ENCODE measurements around the gene GPR39. TPM values are rescaled to one million over a fixed set of nuclear protein-coding genes. Genes with fewer than 3 reads are reported as not detected.

Gene GPR39
- not detected for polyA plus RNA-seq

DNA sequence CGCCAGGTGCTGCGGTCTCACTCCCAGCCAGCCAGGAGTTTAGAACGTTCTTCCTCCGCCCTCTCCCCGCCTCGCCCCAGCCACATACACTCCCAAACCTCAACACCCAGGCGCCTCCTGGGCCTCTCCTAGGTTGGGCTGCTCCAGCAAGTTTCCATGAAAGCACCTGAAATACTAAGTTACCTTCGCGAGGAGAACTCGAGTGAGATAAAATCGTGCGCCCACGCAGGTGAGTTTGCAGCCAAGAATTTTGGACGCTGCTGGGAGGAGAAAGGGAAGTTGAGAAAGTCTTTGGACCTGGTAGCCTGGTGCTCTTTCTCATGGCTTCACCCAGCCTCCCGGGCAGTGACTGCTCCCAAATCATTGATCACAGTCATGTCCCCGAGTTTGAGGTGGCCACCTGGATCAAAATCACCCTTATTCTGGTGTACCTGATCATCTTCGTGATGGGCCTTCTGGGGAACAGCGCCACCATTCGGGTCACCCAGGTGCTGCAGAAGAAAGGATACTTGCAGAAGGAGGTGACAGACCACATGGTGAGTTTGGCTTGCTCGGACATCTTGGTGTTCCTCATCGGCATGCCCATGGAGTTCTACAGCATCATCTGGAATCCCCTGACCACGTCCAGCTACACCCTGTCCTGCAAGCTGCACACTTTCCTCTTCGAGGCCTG is at the start of gene GPR39:
Gene GPR39 (plus strand): TSS at position 83 of the 673 bp plus-strand sequence.
- H3K36me3 Mint-ChIP-seq, result no peaks in the 10 kb centered on the region
- H3K9me3 Mint-ChIP-seq, result peaks cover 3 to 25% (median 8%) of the 10 kb centered on the region in 6 donors
- DNase-seq, result no peak
- no peak within 1 kb of the TSS for H3K4me3 Mint-ChIP-seq
- H3K27me3 Mint-ChIP-seq (ENCODE audit: low read depth in 3 of 3), result peaks cover 0 to 11% (median 7%) of the 10 kb centered on the region in 3 donors
- H3K4me1 Mint-ChIP-seq, result no peaks in the 10 kb centered on the region
- no peak within 1 kb of the TSS for H3K27ac Mint-ChIP-seq

DNA sequence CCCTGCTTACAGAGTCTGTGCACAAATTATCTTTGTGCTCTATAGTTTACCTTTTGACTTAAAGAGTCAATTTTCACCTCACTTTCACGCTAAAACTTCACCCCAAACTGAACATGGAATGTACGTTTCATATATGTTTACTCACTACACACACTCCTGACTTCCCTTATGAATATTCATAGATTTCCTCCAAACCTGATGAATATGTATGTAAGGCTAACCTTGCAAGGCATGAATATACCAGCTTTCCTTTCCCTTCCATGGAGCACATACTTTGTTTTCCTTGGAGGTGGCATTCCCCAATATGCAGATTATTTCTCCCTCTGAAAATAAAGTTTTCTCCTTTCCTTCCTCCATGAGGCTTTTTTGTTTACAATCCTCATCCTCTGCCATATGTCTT is 48.4 kb upstream of the GPR39 start:
- Mint-ChIP-seq H3K4me3 (no peak overlapping the region), H3K36me3 (no peaks in the 10 kb centered on the region), H3K9me3 (peaks cover 6 to 32% (median 13%) of the 10 kb centered on the region in 6 donors), H3K27ac (no peak overlapping the region), H3K4me1 (no peaks in the 10 kb centered on the region), H3K27me3 (ENCODE audit: low read depth in 3 of 3) (peaks cover 0 to 3% (median 0%) of the 10 kb centered on the region in 3 donors)
- no peak for DNase-seq

DNA sequence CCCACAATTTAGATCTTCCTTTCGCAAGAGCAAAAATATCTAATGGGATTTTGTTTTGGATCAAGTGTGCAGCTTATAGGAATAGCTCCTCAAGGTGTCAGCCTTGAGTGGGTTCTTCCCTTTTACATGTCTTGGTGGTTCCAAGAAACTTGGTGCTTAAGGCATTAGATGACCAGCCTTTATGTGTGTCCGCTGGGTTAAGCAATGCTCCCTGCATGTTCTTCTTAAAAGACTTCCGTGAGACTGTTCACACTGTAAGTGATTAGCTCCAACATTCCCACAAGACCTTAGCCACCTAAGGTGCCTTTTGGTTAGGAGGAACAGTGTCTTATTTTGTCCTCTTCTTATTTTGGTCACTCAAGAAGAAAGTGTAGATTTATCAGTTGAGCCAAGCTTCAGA is 44.3 kb upstream of the GPR39 start:
- Mint-ChIP-seq H3K4me3 (no peak overlapping the region), H3K27ac (no peak overlapping the region), H3K27me3 (ENCODE audit: low read depth in 3 of 3) (no peaks in the 10 kb centered on the region), H3K4me1 (no peaks in the 10 kb centered on the region), H3K9me3 (peaks cover 0 to 10% (median 5%) of the 10 kb centered on the region in 6 donors), H3K36me3 (no peaks in the 10 kb centered on the region)
- DNase-seq, result no peak

DNA sequence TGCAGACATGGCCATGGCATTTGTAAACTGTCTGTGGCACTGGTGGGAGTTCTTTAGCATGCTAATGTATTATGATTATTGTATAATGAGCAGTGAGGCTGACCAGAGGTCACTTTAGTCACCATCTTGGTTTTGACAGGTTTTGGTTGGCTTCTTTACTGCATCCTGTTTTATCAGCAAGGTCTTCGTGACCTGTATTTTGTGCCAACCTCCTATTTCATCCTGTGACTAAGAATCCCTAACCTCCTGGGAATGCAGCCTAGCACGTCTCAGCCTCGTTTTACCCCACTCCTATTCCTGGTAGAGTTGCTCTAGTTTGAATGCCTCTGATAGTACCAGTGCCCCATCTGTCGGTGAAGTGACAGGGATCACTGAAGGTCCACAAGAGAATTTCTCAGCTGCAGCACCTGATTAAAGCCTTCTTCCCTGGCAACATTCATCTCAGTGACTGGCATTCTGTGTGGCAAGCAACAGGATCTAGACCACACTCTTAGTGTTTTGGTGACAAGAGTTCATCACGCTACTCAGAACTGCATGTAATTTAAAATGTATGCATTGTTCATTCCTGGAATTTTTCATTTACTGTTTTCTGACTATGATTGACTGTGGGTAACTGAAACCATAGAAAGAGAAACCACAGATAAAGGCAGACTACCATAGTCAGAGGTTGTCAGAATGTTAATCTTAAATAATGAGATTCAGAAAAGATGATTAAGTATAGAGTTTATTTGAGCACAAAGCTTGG is 43.0 kb upstream of the GPR39 start:
- Mint-ChIP-seq H3K27me3 (ENCODE audit: low read depth in 3 of 3) (peaks cover 0 to 2% (median 0%) of the 10 kb centered on the region in 3 donors), H3K4me1 (no peaks in the 10 kb centered on the region), H3K4me3 (no peak overlapping the region), H3K9me3 (peaks cover 0 to 10% (median 5%) of the 10 kb centered on the region in 6 donors), H3K27ac (no peak overlapping the region), H3K36me3 (no peaks in the 10 kb centered on the region)
- DNase-seq, result no peak

DNA sequence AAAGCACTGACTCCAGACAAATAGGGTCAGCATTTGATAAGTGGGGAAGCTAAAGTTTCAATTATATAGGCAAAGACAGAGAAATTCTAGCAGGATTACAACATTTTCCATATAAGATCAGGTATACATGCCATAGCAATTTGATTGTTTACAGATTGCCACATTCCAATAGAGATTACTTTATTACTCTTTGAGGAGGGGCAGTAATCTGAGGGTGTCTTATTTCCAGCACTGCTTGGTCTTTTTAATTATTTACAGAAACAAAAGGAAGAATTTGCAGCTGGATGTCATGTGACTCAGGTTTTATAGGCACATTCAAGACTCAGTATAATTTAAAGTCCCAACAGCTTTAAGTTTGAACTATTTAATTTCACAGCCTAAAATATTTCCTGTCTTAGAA is 42.5 kb upstream of the GPR39 start:
- Mint-ChIP-seq H3K27me3 (ENCODE audit: low read depth in 3 of 3) (peaks cover 0 to 2% (median 0%) of the 10 kb centered on the region in 3 donors), H3K27ac (no peak overlapping the region), H3K4me3 (no peak overlapping the region), H3K36me3 (no peaks in the 10 kb centered on the region), H3K9me3 (peaks cover 0 to 10% (median 6%) of the 10 kb centered on the region in 6 donors), H3K4me1 (no peaks in the 10 kb centered on the region)
- DNase-seq, result no peak

DNA sequence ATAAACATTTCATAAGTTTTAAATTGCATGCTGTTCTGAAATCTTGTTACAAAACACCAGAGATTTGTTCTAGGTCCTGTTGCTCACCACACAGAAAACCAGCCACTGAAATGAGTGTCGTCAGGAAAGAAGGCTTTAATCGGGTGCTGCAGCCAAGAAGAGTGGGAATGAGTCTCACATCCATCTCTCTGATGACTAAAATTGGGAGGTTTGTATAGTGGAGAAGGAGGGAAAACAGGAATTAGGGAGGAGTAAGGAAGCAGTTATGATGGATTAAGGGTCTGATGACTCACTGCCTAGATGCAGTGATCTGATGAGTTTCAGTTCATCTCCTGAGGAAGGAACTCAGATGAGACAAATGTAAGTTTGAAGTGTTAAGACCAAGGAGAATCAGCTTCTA is 42.1 kb upstream of the GPR39 start:
- Mint-ChIP-seq H3K27me3 (ENCODE audit: low read depth in 3 of 3) (peaks cover 0 to 2% (median 0%) of the 10 kb centered on the region in 3 donors), H3K4me3 (no peak overlapping the region), H3K4me1 (no peaks in the 10 kb centered on the region), H3K36me3 (no peaks in the 10 kb centered on the region), H3K9me3 (peaks cover 2 to 14% (median 6%) of the 10 kb centered on the region in 6 donors), H3K27ac (no peak overlapping the region)
- DNase-seq, result no peak

DNA sequence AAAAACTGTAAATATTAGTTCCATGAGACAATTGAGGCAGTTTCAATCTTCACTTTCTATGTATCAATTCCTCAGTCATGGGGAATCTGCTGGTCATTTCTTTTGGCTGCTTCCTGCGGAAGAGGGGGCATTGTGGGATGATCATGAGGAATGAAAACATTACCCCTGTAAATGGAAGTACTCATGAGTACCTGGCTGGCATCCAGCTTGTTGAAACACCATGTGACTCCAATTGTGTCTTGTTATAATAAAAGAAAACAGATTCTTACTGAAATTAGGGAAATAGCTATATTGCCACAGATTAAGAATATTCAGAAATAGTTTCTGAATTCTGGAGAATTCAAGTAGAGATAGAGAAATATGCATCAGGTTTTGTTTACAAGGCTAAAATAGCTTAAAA is 41.6 kb upstream of the GPR39 start:
- DNase-seq, result no peak
- Mint-ChIP-seq H3K9me3 (peaks cover 3 to 18% (median 8%) of the 10 kb centered on the region in 6 donors), H3K36me3 (no peaks in the 10 kb centered on the region), H3K4me1 (no peaks in the 10 kb centered on the region), H3K27me3 (ENCODE audit: low read depth in 3 of 3) (peaks cover 0 to 2% (median 0%) of the 10 kb centered on the region in 3 donors), H3K4me3 (no peak overlapping the region), H3K27ac (no peak overlapping the region)

DNA sequence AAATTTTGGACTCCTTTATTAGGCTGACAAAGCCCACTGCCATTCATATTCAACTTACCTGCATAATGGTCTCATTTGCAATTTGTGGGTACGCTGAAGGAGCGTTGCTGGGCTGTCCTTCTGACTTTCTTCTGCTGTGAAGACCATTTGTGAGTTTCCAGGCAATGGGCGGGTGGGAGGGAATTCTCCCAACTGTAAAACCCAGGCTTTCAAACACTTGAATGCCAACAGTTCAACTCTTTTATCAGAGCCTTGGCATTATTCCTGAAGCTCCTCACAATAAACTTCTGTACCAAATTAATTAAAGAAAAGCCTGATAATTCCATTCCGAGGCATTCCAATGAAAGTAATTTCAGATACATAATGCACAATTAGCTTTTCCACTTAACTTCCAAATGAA is 35.2 kb upstream of the GPR39 start:
- Mint-ChIP-seq H3K4me1 (no peaks in the 10 kb centered on the region), H3K27ac (no peak overlapping the region), H3K9me3 (peaks cover 7 to 37% (median 11%) of the 10 kb centered on the region in 6 donors), H3K27me3 (ENCODE audit: low read depth in 3 of 3) (peaks cover 0 to 4% (median 3%) of the 10 kb centered on the region in 3 donors), H3K4me3 (no peak overlapping the region), H3K36me3 (peaks cover 0 to 4% (median 3%) of the 10 kb centered on the region in 3 donors)
- DNase-seq, result no peak

DNA sequence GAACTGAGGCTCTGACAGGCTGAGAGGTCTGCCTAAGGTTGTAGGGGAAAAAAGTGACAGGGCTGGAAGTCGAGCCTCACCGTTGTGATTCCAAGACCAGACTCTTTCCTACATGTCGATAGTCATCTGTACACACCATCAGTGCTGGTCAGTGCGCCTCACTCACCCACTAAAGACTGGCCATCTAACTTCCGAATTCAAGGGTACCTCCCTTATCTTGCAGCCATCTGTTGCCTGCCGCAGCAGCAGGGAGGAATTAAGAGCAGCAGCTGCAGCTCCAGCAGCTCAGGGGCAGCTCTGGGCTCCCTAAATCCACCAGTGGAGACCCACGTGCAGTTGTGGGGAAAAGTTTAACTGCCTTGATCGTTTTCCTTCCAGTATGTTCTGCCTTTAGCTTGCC is 32.6 kb upstream of the GPR39 start:
- no peak for DNase-seq
- Mint-ChIP-seq H3K36me3 (peaks cover 0 to 4% (median 3%) of the 10 kb centered on the region in 3 donors), H3K27me3 (ENCODE audit: low read depth in 3 of 3) (peaks cover 0 to 3% (median 2%) of the 10 kb centered on the region in 3 donors), H3K27ac (no peak overlapping the region), H3K4me3 (no peak overlapping the region), H3K9me3 (peaks cover 7 to 52% (median 13%) of the 10 kb centered on the region in 6 donors), H3K4me1 (no peaks in the 10 kb centered on the region)

DNA sequence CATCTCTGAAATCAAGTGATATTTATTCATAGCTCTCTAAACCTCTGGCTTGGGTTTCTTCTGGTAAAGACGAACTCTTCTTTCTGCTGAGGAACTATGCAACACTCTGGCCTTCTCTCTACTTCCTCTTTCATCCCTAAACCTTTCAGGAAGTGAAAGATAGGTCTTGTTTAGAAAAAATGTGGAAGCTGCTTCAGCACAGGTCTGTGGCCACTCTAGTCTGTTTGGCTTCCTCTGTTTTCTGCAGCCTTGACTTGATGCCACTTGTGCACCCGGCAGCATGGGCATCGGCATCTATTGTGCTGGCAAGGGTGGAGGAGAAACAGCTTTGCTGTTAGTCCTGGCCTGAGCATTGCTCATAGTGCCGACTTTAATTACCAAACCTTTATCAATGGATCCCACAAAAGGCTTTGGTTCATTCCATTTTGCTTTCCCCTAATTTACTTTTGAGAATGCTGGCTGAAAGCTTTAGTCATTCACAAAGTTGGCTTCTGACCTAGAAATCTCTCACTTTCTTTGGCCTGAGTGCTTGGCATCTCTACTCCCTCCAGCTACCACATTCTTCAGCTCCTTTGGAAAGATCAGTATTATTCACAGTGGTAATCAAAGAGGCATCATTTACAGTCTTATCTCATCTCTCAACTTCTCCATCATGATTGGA is 32.0 kb upstream of the GPR39 start:
- Mint-ChIP-seq H3K36me3 (peaks cover 0 to 4% (median 3%) of the 10 kb centered on the region in 3 donors), H3K9me3 (peaks cover 7 to 46% (median 11%) of the 10 kb centered on the region in 6 donors), H3K27me3 (ENCODE audit: low read depth in 3 of 3) (peaks cover 0 to 3% (median 2%) of the 10 kb centered on the region in 3 donors), H3K27ac (no peak overlapping the region), H3K4me3 (no peak overlapping the region), H3K4me1 (no peaks in the 10 kb centered on the region)
- DNase-seq, result no peak

DNA sequence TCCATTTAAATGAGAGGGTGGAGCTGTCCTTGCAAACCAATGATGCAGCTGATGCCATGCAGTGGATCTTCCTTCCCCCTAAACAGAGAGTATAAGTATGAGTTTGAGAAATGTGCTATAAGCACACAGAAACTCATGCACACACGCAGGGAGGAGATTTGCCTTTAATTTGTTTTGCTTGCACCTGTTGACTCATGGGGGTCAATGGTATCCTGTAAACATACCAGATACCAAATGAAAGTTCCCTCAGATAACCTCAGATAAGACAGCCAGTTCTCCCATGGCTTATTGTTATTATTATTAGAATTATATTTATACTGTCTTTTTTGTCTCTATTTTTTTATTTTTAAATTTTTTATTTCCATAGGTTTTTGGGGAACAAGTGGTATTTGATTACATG is 29.5 kb upstream of the GPR39 start:
- Mint-ChIP-seq H3K9me3 (peaks cover 4 to 41% (median 10%) of the 10 kb centered on the region in 6 donors), H3K36me3 (peaks cover 0 to 4% (median 0%) of the 10 kb centered on the region in 3 donors), H3K27ac (no peak overlapping the region), H3K4me1 (no peaks in the 10 kb centered on the region), H3K27me3 (ENCODE audit: low read depth in 3 of 3) (peaks cover 2 to 3% (median 2%) of the 10 kb centered on the region in 3 donors), H3K4me3 (no peak overlapping the region)
- no peak for DNase-seq

DNA sequence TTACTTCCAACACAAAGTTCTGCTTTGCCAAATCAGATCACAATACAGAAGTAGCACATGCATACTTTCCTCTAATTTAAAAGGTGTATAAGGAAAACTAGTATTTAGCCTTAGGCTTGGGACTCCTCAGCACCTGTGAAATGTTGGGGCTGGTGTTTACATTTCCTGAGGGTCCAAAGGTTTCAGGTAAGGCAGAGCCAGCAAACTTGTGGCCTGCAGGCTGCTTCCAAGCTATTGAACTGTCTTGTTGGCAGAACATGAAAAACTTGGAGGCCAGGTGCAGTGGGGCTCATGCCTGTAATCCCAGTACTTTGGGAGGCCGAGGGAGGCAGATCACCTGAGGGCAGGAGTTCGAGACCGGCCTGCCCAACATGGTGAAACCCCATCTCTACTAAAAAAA is 26.5 kb upstream of the GPR39 start:
- H3K4me3 Mint-ChIP-seq, result no peak overlapping the region
- H3K27ac Mint-ChIP-seq, result no peak overlapping the region
- no peak for DNase-seq
- no peaks in the 10 kb centered on the region for H3K36me3 Mint-ChIP-seq
- no peaks in the 10 kb centered on the region for H3K4me1 Mint-ChIP-seq
- H3K9me3 Mint-ChIP-seq, result peaks cover 0 to 28% (median 6%) of the 10 kb centered on the region in 6 donors
- H3K27me3 Mint-ChIP-seq (ENCODE audit: low read depth in 3 of 3), result peaks cover 0 to 3% (median 2%) of the 10 kb centered on the region in 3 donors

DNA sequence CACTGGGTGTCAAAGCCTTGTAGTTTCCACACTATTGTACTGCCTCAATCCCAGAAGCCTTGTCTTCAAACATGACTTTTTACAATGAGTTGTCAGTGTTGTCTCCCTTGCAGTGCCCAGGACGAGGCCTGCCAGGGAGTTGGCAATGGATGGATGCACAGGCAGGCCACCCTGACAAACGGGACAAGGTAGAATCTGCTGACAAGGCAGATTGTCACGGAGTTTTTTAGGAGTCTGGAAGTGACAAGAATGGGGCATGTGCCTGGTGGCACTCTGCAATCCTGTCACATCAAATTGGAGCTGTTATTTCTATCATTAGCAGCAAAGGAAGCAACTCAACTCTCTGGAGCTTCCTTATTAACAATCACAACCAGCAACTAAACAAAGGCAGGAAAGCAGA is 25.2 kb upstream of the GPR39 start:
- peaks cover 0 to 3% (median 0%) of the 10 kb centered on the region in 3 donors for H3K27me3 Mint-ChIP-seq (ENCODE audit: low read depth in 3 of 3)
- H3K36me3 Mint-ChIP-seq, result no peaks in the 10 kb centered on the region
- no peak overlapping the region for H3K27ac Mint-ChIP-seq

DNA sequence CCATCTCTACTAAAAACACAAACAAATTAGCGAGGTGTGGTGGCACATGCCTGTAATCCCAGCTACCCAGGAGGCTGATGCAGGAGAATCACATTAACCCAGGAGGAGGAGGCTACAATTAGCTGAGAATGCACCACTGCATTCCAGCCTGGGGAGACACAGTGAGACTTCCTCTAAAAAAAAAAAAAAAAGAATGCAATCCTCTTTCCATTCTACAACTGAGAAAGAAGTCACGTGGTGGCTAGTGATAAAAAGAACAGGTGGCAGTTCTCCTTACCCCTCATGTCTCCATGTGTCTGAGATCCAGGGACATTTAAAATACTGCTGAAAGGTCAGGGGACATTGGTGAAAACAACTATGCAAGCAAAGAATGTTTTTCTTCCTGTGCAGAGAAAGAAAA is 24.4 kb upstream of the GPR39 start:
- H3K27me3 Mint-ChIP-seq (ENCODE audit: low read depth in 3 of 3), result peaks cover 0 to 3% (median 0%) of the 10 kb centered on the region in 3 donors
- no peak for DNase-seq

More for the DNA sequence above, 25.2 kb upstream of the GPR39 start:
- Mint-ChIP-seq H3K4me3 (no peak overlapping the region), H3K9me3 (peaks cover 0 to 24% (median 5%) of the 10 kb centered on the region in 6 donors), H3K4me1 (no peaks in the 10 kb centered on the region)
- DNase-seq, result no peak

More for the DNA sequence above, 24.4 kb upstream of the GPR39 start:
- Mint-ChIP-seq H3K4me1 (no peaks in the 10 kb centered on the region), H3K9me3 (peaks cover 0 to 17% (median 5%) of the 10 kb centered on the region in 6 donors), H3K27ac (no peak overlapping the region), H3K36me3 (no peaks in the 10 kb centered on the region), H3K4me3 (no peak overlapping the region)

Data from immature natural killer cell (primary cell).